GM23338 (cell line): Measurements from ENCODE around the gene CFAP58. TPM values are rescaled to one million over a fixed set of nuclear protein-coding genes. Genes with fewer than 3 reads are reported as not detected.

ENCODE experiments used
- ATAC-seq: fragments of 200-7000 bp; cut with Tn5 transposase; 3 replicates; pipeline ENCODE4 v1.9.1; 2020
- DNase-seq: peaks from one replicate; pipeline ENCODE4 v3.0.0-alpha.2; 2015; ENCODE audit warnings: low spot score
- H2AFZ ChIP-seq: fragments of 200-600 bp; sonication (generic); 2 replicates; pipeline ENCODE4 v1.8.0; 2016; ENCODE audit warnings: antibody characterized with exemption, mild to moderate bottlenecking, moderate library complexity
- H3F3A ChIP-seq: fragments of 200-600 bp; sonication (generic); replicated peaks from 2 replicates; pipeline ENCODE4 v1.8.0; 2017; ENCODE audit warnings: antibody characterized with exemption, mixed run types, low read depth
- H3K27ac ChIP-seq: fragments of 200-600 bp; sonication (generic); 2 replicates; pipeline ENCODE4 v1.6.1; 2016; ENCODE audit warnings: low read depth
- H3K27me3 ChIP-seq: fragments of 200-600 bp; sonication (generic); 2 replicates; pipeline ENCODE4 v1.8.0; 2016; ENCODE audit warnings: mild to moderate bottlenecking, mixed run types, moderate library complexity; ENCODE audit not compliant: insufficient read depth
- H3K36me3 ChIP-seq: fragments of 200-600 bp; sonication (generic); 2 replicates; pipeline ENCODE4 v1.8.0; 2016; ENCODE audit warnings: mild to moderate bottlenecking; ENCODE audit not compliant: insufficient read depth
- H3K4me1 ChIP-seq: fragments of 200-600 bp; sonication (generic); 2 replicates; pipeline ENCODE4 v1.8.0; 2016; ENCODE audit warnings: mild to moderate bottlenecking, moderate library complexity; ENCODE audit not compliant: insufficient read depth
- H3K4me2 ChIP-seq: fragments of 200-600 bp; sonication (generic); 2 replicates; pipeline ENCODE4 v1.7.1; 2017; ENCODE audit warnings: mixed run types
- H3K4me3 ChIP-seq: fragments of 200-600 bp; sonication (generic); 2 replicates; pipeline ENCODE4 v1.6.1; 2016; ENCODE audit warnings: mixed run types
- H3K79me2 ChIP-seq: fragments of 200-600 bp; sonication (generic); replicated peaks from 2 replicates; pipeline ENCODE4 v1.8.0; 2017; ENCODE audit warnings: mild to moderate bottlenecking; ENCODE audit not compliant: insufficient read depth
- H3K9me2 ChIP-seq: fragments of 200-600 bp; sonication (generic); 2 replicates; pipeline ENCODE4 v1.8.0; 2017; ENCODE audit not compliant: insufficient read depth
- H4K20me1 ChIP-seq: fragments of 200-600 bp; sonication (generic); replicated peaks from 2 replicates; pipeline ENCODE4 v1.8.0; 2017; ENCODE audit warnings: mild to moderate bottlenecking; ENCODE audit not compliant: insufficient read depth
- H3K27ac Mint-ChIP-seq: 2 replicates; pipeline ENCODE4 v1.8.0; 2020; ENCODE audit warnings: inconsistent platforms, mild to moderate bottlenecking, moderate library complexity, mixed read lengths
- H3K27me3 Mint-ChIP-seq: 3 replicates; pipeline ENCODE4 v1.8.0; 2022; ENCODE audit warnings: low read depth, mild to moderate bottlenecking, moderate library complexity, mixed read lengths, inconsistent platforms; ENCODE audit not compliant: insufficient read depth, poor library complexity
- H3K36me3 Mint-ChIP-seq: 3 replicates; pipeline ENCODE4 v1.8.0; 2021; ENCODE audit warnings: low read depth, mild to moderate bottlenecking, inconsistent platforms, moderate library complexity, mixed read lengths
- H3K4me1 Mint-ChIP-seq: 3 replicates; pipeline ENCODE4 v1.8.0; 2020; ENCODE audit warnings: mild to moderate bottlenecking, inconsistent platforms, mixed read lengths
- H3K4me3 Mint-ChIP-seq: 3 replicates; pipeline ENCODE4 v1.8.0; 2021; ENCODE audit warnings: moderate library complexity, mild to moderate bottlenecking, inconsistent platforms, mixed read lengths
- H3K9me3 Mint-ChIP-seq: 3 replicates; pipeline ENCODE4 v1.8.0; 2020; ENCODE audit warnings: moderate library complexity, mild to moderate bottlenecking, inconsistent platforms, mixed read lengths
- CREB1 ChIP-seq: fragments of 250-450 bp; sonication (Bioruptor Pico); IDR thresholded peaks from 2 replicates; pipeline ENCODE4 v1.5.0; 2020; ENCODE audit warnings: low read depth, mild to moderate bottlenecking, moderate library complexity
- EZH2 ChIP-seq: fragments of 200-600 bp; sonication (generic); IDR thresholded peaks from one replicate; pipeline ENCODE4 v1.8.0; 2017; ENCODE audit warnings: antibody characterized with exemption, mild to moderate bottlenecking, low read depth; ENCODE audit not compliant: unreplicated experiment
- EZH2phosphoT487 ChIP-seq: fragments of 200-600 bp; sonication (generic); IDR thresholded peaks from one replicate; pipeline ENCODE4 v1.8.1; 2018; ENCODE audit warnings: antibody characterized with exemption; ENCODE audit not compliant: unreplicated experiment
- NANOG ChIP-seq: IDR thresholded peaks from 2 replicates; pipeline ENCODE4 v1.6.1; 2016; ENCODE audit warnings: antibody characterized with exemption, borderline replicate concordance
- polyA plus RNA-seq: library from polyadenylated mRNA; unstranded; fragments of >200 nt; fragmentation: Nextera tagmentation; extraction: Ambion mirVana; gene quantifications from 2 replicates; pipeline ENCODE4 v1.2.1, GENCODE V29; 2016
- total RNA-seq: library from RNA; depleted of rRNA; stranded (reverse); fragments of >200 nt; shearing (Covaris generic); gene quantifications from 2 replicates; pipeline ENCODE4 v1.2.3, GENCODE V29; 2014
- TF ChIP-seq, protein P1 (sequence below): IDR thresholded peaks from 2 replicates; pipeline ENCODE4 v1.6.1; 2016; ENCODE audit warnings: antibody characterized with exemption
- TF ChIP-seq, protein P2 (sequence below): IDR thresholded peaks from one replicate; pipeline ENCODE4 v1.6.1; 2018; ENCODE audit warnings: antibody characterized with exemption; ENCODE audit not compliant: unreplicated experiment
- TF ChIP-seq, protein P3 (sequence below): fragments of 250-450 bp; sonication (Bioruptor Pico); IDR thresholded peaks from 2 replicates; pipeline ENCODE4 v1.5.0; 2020; ENCODE audit warnings: mild to moderate bottlenecking, moderate library complexity

The CFAP58 gene
- total and polyA plus RNA-seq, 2 experiments from 2014 or later = 0.63 to 0.89 TPM

DNA sequence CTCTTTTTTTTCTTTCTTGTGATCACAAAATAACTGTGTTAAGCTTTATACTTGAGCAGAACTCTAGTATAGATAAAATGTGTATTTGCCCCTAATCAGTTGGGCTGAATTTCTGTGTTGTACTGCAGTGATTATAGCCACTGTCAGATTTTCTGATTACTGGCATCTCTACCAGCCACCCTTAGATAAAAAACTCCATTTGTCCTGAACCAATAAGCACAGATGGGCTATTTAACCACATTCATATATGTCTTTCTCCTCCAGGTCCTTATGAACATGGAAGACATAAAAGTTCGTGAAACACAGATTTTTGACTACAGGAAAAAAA is 38.3 kb downstream of the CFAP58 start:
- no peak for TF ChIP-seq CREB1 (CRISPR knock-in tag)
- TF ChIP-seq, protein P1, sequence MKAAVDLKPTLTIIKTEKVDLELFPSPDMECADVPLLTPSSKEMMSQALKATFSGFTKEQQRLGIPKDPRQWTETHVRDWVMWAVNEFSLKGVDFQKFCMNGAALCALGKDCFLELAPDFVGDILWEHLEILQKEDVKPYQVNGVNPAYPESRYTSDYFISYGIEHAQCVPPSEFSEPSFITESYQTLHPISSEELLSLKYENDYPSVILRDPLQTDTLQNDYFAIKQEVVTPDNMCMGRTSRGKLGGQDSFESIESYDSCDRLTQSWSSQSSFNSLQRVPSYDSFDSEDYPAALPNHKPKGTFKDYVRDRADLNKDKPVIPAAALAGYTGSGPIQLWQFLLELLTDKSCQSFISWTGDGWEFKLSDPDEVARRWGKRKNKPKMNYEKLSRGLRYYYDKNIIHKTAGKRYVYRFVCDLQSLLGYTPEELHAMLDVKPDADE = no peak
- TF ChIP-seq, protein P2, sequence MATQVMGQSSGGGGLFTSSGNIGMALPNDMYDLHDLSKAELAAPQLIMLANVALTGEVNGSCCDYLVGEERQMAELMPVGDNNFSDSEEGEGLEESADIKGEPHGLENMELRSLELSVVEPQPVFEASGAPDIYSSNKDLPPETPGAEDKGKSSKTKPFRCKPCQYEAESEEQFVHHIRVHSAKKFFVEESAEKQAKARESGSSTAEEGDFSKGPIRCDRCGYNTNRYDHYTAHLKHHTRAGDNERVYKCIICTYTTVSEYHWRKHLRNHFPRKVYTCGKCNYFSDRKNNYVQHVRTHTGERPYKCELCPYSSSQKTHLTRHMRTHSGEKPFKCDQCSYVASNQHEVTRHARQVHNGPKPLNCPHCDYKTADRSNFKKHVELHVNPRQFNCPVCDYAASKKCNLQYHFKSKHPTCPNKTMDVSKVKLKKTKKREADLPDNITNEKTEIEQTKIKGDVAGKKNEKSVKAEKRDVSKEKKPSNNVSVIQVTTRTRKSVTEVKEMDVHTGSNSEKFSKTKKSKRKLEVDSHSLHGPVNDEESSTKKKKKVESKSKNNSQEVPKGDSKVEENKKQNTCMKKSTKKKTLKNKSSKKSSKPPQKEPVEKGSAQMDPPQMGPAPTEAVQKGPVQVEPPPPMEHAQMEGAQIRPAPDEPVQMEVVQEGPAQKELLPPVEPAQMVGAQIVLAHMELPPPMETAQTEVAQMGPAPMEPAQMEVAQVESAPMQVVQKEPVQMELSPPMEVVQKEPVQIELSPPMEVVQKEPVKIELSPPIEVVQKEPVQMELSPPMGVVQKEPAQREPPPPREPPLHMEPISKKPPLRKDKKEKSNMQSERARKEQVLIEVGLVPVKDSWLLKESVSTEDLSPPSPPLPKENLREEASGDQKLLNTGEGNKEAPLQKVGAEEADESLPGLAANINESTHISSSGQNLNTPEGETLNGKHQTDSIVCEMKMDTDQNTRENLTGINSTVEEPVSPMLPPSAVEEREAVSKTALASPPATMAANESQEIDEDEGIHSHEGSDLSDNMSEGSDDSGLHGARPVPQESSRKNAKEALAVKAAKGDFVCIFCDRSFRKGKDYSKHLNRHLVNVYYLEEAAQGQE = no peak
- Histone ChIP-seq H2AFZ (no peak overlapping the region), H3K9me2 (peaks cover 3% of the 10 kb centered on the region; the same call in 1 of the 2 replicates), H3F3A (no peaks in the 10 kb centered on the region), H3K4me3 (no peak overlapping the region), H3K27me3 (no peaks in the 10 kb centered on the region), H3K4me2 (no peak overlapping the region), H3K79me2 (no peaks in the 10 kb centered on the region), H3K27ac (no peak overlapping the region), H3K36me3 (no peaks in the 10 kb centered on the region), H4K20me1 (no peaks in the 10 kb centered on the region), H3K4me1 (no peaks in the 10 kb centered on the region; the same call in 1 of the 2 replicates)
- Mint-ChIP-seq H3K4me3 (no peak overlapping the region), H3K4me1 (peaks cover 16% of the 10 kb centered on the region), H3K9me3 (no peaks in the 10 kb centered on the region), H3K27ac (peak overlapping the region; percentile 62; the same call in 1 of the 2 replicates), H3K27me3 (no peaks in the 10 kb centered on the region), H3K36me3 (no peaks in the 10 kb centered on the region)
- DNase-seq (no peak), ATAC-seq (no peak)

DNA sequence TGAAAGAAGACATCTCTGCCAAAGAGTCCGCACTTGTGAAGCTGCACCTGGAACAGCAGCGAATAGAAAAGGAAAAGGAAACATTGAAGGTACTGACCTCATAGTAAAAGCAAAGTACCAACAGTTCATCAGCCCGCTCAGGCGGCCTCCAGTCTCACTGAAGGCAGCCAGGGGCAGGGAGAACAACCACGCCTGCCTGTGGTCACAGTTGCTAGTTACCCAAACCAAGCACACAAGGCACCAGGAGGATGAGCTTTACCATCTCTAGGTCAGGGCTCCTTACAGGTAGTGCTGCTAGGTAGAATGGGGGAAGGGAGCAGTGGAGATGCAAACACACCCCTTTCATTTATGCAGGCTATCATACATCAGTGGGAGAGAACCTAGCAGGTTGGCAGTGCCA is 39.8 kb downstream of the CFAP58 start:
- Histone ChIP-seq H3K4me2 (no peak overlapping the region), H3K27ac (no peak overlapping the region), H3K27me3 (no peaks in the 10 kb centered on the region), H3K4me3 (no peak overlapping the region), H2AFZ (peak overlapping the region; percentile 30), H3K9me2 (no peaks in the 10 kb centered on the region), H4K20me1 (no peaks in the 10 kb centered on the region), H3K36me3 (no peaks in the 10 kb centered on the region), H3K4me1 (no peaks in the 10 kb centered on the region; the same call in 1 of the 2 replicates), H3K79me2 (no peaks in the 10 kb centered on the region), H3F3A (no peaks in the 10 kb centered on the region)
- peak; percentile 19 for DNase-seq
- Mint-ChIP-seq H3K4me3 (no peak overlapping the region), H3K36me3 (no peaks in the 10 kb centered on the region), H3K9me3 (no peaks in the 10 kb centered on the region), H3K4me1 (peaks cover 16% of the 10 kb centered on the region), H3K27me3 (no peaks in the 10 kb centered on the region), H3K27ac (no peak overlapping the region)
- ATAC-seq = peak; percentile 64; the same call in 2 of the 3 replicates
- TF ChIP-seq EZH2phosphoT487 (no peak), CREB1 (CRISPR knock-in tag) (no peak), NANOG (no peak), EZH2 (no peak)
- TF ChIP-seq, protein P3, sequence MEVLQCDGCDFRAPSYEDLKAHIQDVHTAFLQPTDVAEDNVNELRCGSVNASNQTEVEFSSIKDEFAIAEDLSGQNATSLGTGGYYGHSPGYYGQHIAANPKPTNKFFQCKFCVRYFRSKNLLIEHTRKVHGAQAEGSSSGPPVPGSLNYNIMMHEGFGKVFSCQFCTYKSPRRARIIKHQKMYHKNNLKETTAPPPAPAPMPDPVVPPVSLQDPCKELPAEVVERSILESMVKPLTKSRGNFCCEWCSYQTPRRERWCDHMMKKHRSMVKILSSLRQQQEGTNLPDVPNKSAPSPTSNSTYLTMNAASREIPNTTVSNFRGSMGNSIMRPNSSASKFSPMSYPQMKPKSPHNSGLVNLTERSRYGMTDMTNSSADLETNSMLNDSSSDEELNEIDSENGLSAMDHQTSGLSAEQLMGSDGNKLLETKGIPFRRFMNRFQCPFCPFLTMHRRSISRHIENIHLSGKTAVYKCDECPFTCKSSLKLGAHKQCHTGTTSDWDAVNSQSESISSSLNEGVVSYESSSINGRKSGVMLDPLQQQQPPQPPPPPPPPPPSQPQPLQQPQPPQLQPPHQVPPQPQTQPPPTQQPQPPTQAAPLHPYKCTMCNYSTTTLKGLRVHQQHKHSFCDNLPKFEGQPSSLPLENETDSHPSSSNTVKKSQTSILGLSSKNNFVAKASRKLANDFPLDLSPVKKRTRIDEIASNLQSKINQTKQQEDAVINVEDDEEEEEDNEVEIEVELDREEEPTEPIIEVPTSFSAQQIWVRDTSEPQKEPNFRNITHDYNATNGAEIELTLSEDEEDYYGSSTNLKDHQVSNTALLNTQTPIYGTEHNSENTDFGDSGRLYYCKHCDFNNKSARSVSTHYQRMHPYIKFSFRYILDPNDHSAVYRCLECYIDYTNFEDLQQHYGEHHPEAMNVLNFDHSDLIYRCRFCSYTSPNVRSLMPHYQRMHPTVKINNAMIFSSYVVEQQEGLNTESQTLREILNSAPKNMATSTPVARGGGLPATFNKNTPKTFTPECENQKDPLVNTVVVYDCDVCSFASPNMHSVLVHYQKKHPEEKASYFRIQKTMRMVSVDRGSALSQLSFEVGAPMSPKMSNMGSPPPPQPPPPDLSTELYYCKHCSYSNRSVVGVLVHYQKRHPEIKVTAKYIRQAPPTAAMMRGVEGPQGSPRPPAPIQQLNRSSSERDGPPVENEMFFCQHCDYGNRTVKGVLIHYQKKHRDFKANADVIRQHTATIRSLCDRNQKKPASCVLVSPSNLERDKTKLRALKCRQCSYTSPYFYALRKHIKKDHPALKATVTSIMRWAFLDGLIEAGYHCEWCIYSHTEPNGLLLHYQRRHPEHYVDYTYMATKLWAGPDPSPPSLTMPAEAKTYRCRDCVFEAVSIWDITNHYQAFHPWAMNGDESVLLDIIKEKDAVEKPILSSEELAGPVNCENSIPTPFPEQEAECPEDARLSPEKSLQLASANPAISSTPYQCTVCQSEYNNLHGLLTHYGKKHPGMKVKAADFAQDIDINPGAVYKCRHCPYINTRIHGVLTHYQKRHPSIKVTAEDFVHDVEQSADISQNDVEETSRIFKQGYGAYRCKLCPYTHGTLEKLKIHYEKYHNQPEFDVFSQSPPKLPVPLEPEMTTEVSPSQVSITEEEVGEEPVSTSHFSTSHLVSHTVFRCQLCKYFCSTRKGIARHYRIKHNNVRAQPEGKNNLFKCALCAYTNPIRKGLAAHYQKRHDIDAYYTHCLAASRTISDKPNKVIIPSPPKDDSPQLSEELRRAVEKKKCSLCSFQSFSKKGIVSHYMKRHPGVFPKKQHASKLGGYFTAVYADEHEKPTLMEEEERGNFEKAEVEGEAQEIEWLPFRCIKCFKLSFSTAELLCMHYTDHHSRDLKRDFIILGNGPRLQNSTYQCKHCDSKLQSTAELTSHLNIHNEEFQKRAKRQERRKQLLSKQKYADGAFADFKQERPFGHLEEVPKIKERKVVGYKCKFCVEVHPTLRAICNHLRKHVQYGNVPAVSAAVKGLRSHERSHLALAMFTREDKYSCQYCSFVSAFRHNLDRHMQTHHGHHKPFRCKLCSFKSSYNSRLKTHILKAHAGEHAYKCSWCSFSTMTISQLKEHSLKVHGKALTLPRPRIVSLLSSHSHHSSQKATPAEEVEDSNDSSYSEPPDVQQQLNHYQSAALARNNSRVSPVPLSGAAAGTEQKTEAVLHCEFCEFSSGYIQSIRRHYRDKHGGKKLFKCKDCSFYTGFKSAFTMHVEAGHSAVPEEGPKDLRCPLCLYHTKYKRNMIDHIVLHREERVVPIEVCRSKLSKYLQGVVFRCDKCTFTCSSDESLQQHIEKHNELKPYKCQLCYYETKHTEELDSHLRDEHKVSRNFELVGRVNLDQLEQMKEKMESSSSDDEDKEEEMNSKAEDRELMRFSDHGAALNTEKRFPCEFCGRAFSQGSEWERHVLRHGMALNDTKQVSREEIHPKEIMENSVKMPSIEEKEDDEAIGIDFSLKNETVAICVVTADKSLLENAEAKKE (CRISPR knock-in tag) = no peak
- TF ChIP-seq, protein P1 = no peak
